WI38 (cell line): ENCODE results near the gene PRPF6.

Experiments
- H3K4me3 ChIP-seq: 2 replicates; pipeline ENCODE4 v1.5.1; 2011; ENCODE audit warnings: low read depth, mild to moderate bottlenecking, control low read depth, low read length
- TF ChIP-seq, protein P1 (sequence below): IDR thresholded peaks from 2 replicates; pipeline ENCODE4 v1.5.1; 2012; ENCODE audit warnings: low read depth, mild to moderate bottlenecking, control low read depth, low read length

PRPF6 gene

DNA sequence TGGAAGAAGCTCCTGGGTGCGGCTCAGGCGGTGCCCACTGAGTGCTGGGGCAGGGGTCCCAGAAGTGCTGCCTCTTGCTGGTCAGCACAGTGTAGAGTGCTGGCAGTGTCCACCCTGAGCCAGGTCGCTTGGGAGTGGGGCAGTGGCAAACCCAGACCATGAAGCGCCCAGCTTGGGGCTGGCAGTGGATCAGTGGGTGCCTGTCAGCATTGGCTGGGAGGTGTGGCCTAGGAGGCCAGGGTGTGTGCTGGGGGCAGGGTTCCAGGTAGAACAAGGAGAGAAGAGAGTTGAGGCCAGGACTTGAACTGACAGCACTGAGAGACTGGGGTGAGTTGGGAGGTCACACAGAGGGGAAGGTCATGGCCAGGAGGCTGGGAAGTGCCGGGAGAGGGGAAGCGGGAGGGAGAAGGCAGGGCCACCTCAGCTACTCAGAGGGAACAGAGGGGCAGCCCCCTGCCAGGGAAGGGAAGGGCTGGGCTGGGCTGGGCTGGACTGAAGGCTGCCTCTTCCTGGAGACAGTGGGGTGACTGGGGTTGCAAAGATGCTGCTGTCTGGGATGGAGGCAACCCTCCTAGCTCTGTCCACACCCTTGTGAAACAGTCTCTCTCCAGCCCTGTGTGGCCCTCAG lies 86.2 kb downstream of the PRPF6 start:
- TF ChIP-seq, protein P1, sequence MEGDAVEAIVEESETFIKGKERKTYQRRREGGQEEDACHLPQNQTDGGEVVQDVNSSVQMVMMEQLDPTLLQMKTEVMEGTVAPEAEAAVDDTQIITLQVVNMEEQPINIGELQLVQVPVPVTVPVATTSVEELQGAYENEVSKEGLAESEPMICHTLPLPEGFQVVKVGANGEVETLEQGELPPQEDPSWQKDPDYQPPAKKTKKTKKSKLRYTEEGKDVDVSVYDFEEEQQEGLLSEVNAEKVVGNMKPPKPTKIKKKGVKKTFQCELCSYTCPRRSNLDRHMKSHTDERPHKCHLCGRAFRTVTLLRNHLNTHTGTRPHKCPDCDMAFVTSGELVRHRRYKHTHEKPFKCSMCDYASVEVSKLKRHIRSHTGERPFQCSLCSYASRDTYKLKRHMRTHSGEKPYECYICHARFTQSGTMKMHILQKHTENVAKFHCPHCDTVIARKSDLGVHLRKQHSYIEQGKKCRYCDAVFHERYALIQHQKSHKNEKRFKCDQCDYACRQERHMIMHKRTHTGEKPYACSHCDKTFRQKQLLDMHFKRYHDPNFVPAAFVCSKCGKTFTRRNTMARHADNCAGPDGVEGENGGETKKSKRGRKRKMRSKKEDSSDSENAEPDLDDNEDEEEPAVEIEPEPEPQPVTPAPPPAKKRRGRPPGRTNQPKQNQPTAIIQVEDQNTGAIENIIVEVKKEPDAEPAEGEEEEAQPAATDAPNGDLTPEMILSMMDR: no peak
- no peak overlapping the region for H3K4me3 ChIP-seq

DNA sequence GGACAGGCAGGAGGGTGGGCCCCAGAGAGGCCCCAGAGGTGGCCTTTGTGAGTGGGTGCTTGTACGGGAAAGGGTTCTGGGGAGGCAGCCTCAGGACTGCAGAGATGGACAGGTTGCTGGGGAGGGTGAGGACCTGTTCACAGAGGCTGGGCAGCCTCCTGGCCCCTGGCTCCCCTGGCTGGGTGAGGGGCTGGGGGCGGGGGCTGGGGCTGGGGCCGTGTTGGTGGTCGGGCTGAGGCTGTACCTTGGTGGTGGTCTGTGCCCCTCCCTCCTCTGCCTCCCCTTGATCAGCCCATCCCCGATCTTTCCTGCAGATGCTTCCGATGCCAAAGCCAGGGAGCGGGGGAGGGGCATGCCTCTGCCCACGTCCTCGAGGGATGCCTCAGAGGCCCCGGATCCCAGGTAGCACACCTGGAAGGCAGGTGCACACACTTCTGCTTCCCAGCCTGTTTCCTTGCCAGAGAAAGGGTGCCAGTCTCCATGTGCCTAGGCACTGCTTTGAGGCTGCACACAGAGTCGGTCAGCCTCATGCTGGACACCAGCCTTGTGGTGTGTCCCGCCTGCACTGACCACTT lies 86.9 kb downstream of the PRPF6 start:
- H3K4me3 ChIP-seq: no peak overlapping the region
- TF ChIP-seq, protein P1: no peak

DNA sequence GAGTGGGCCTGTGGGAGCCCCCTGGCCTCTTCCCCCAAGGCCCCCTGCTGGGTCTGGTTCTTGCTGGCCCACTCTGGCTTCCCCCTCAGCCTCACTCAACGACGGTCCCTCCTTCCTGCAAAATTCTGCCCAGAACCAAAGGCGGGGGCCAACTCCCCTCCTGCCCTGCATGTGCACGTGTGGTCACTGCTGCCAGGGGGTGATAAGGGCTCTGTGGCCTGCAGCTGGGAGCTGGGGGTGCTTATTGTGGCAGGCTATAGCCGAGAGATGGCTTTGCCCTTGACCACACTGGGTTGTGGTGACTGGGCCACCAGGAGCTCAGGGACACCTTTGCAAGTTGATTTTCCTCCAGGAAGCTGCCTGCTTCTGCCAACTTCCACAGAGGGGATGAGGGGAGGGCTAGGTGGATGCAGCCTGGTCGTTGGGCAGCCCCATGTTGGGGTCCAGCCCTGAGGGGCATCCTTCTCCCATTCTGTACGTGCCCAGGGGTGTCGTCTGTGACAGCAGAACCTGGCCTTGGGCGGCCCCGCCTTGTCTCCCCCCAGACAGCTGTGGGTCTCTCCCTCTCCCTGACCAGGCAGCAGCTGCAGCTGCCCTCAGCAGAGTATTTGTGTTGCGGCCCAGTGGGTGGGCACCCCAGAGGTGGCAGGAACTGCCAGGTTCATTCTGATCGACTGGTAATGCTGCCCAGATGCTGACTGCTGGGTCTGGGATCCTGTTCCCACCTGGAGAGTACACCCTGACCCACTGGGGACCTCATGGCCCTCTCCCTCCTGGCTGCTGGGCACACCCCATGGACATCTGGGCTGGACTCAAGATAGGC lies 87.7 kb downstream of the PRPF6 start:
- H3K4me3 ChIP-seq: no peak overlapping the region
- TF ChIP-seq, protein P1: no peak

GRCh38 chr20:64069209-64069613 lies 88.3 kb downstream of the PRPF6 start:
- TF ChIP-seq, protein P1: no peak
- H3K4me3 ChIP-seq: no peak overlapping the region

- TF ChIP-seq, protein P1: peak; percentile 83
- no peak overlapping the region for H3K4me3 ChIP-seq
Measured at GRCh38 chr20:64069614-64070243, 88.8 kb downstream of the PRPF6 start.

DNA sequence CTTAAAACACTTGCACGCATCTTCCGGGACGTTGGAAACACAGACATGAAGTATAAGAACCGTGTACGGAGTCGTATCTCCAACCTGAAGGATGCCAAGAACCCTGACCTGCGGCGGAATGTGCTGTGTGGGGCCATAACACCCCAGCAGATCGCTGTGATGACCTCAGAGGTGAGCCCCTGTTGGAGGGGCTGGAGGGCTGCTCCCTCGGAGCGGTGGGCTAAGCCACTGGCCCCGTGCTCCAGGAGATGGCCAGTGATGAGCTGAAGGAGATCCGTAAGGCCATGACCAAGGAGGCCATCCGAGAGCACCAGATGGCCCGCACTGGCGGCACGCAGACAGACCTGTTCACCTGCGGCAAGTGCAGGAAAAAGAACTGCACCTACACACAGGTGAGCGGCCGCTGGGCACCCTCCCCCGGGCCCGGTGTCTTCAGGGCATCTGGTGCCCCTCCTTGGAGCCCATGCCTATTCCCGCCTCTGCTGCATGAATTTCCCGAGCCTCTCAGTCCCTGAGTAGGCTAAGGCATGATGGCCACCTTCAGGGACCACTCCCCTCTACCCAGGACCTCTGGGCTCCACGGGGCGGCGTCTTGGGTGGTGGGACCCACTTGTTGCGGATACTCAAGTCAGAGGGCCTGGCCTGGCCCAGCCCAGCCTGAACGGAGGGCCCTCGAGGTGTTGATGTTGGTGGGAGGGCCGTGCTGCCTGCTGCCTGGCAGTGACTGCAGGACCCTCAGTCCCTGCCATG lies 89.5 kb downstream of the PRPF6 start:
- no peak overlapping the region for H3K4me3 ChIP-seq
- TF ChIP-seq, protein P1: no peak
